A673 (cell line): ENCODE data around the gene CNTN5. TPM values are rescaled to one million over a fixed set of nuclear protein-coding genes. Genes with fewer than 3 reads are reported as not detected.

ENCODE experiments used
- BruUV-seq: library from RNA; stranded (reverse); fragments of 400-500 nt; replicated peaks from 2 replicates; lab custom pipeline; 2021; lab: Mats Ljungman, UMichigan
- CTCF ChIA-PET: fragments of 300-600 bp; sonication (Branson Sonifier 250); formaldehyde crosslinking; loops from one replicate; lab custom pipeline; 2022; ENCODE audit warnings: antibody characterized with exemption; lab: Charles Lee
- POLR2A ChIA-PET: fragments of 300-600 bp; sonication (Branson Sonifier 250); formaldehyde crosslinking; loops from one replicate; lab custom pipeline; 2022; ENCODE audit warnings: antibody characterized with exemption; ENCODE audit not compliant: low non-redundant PET; lab: Charles Lee
- DNase-seq: peaks from one replicate; pipeline ENCODE4 v3.0.0-alpha.2; 2015; ENCODE audit warnings: low spot score
- H3K27ac ChIP-seq: fragments of 200-600 bp; sonication (generic); 2 replicates; pipeline ENCODE4 v1.5.1; 2016; ENCODE audit warnings: mixed run types, low read depth, mild to moderate bottlenecking, mixed read lengths, antibody characterized with exemption, low read length; ENCODE audit not compliant: poor library complexity, severe bottlenecking
- H3K27me3 ChIP-seq: fragments of 200-600 bp; sonication (generic); replicated peaks from 2 replicates; pipeline ENCODE4 v1.6.1; 2017; ENCODE audit warnings: mixed run types, low read depth, mild to moderate bottlenecking, mixed read lengths, antibody characterized with exemption, low read length; ENCODE audit not compliant: insufficient read depth, poor library complexity
- H3K36me3 ChIP-seq: fragments of 200-600 bp; sonication (generic); 2 replicates; pipeline ENCODE4 v1.6.1; 2016; ENCODE audit warnings: mixed run types, mild to moderate bottlenecking, mixed read lengths, antibody characterized with exemption, low read length; ENCODE audit not compliant: insufficient read depth, poor library complexity, severe bottlenecking
- H3K4me1 ChIP-seq: fragments of 200-600 bp; sonication (generic); 2 replicates; pipeline ENCODE4 v1.6.1; 2017; ENCODE audit warnings: mixed run types, mild to moderate bottlenecking, mixed read lengths, antibody characterized with exemption, low read length; ENCODE audit not compliant: insufficient read depth, poor library complexity, severe bottlenecking
- H3K4me3 ChIP-seq: fragments of 200-600 bp; sonication (generic); 2 replicates; pipeline ENCODE4 v1.5.1; 2016; ENCODE audit warnings: low read depth, mixed run types, mild to moderate bottlenecking, mixed read lengths, low read length; ENCODE audit not compliant: poor library complexity, severe bottlenecking
- H3K9me3 ChIP-seq: fragments of 200-600 bp; sonication (generic); 2 replicates; pipeline ENCODE4 v1.6.1; 2016; ENCODE audit warnings: mixed run types, low read depth, mild to moderate bottlenecking, mixed read lengths, antibody characterized with exemption, low read length; ENCODE audit not compliant: poor library complexity, severe bottlenecking
- CTCF ChIP-seq: fragments of 300-800, 200-600 bp; sonication (generic); conservative IDR thresholded peaks from 2 replicates; pipeline ENCODE4 v1.5.1; 2017; ENCODE audit warnings: low read depth, mild to moderate bottlenecking, antibody characterized with exemption, low read length, moderate library complexity, mixed read lengths
- EZH2 ChIP-seq: fragments of 200-600 bp; sonication (generic); IDR thresholded peaks from 2 replicates; pipeline ENCODE4 v1.6.1; 2017; ENCODE audit warnings: borderline replicate concordance, low read depth, mild to moderate bottlenecking, mixed read lengths, antibody characterized with exemption, low read length; ENCODE audit not compliant: poor library complexity, severe bottlenecking
- intact Hi-C: fragments of 100-400 bp; cut with micrococcal nuclease; formaldehyde crosslinking; loops from one replicate; pipeline ENCODE4 v1.10.0; 2022; ENCODE audit not compliant: unreplicated experiment
- total RNA-seq: library from RNA; stranded (reverse); gene quantifications from 2 replicates; pipeline ENCODE4 v1.2.3, GENCODE V29; 2021

Gene CNTN5
- total RNA-seq, 1 experiment from 2014 or later = 0.80 TPM

GRCh38 chr11:100010393-100010792 is 989.6 kb downstream of the CNTN5 start:
- Histone ChIP-seq H3K9me3 (no peaks in the 10 kb centered on the region), H3K27ac (no peak overlapping the region), H3K27me3 (no peaks in the 10 kb centered on the region), H3K4me3 (no peak overlapping the region), H3K36me3 (no peaks in the 10 kb centered on the region), H3K4me1 (no peaks in the 10 kb centered on the region)
- no TSS peak for BruUV-seq
- ChIA-PET POLR2A (no interaction called here), CTCF (no interaction called here)
- TF ChIP-seq CTCF (peak; percentile 58), EZH2 (no peak)
- intact Hi-C loops = no loop called here
- DNase-seq = peak; percentile 66

- Histone ChIP-seq H3K36me3 (no peaks in the 10 kb centered on the region), H3K27ac (no peak overlapping the region), H3K9me3 (no peaks in the 10 kb centered on the region), H3K27me3 (no peaks in the 10 kb centered on the region), H3K4me3 (no peak overlapping the region), H3K4me1 (no peaks in the 10 kb centered on the region)
- BruUV-seq = no TSS peak
- TF ChIP-seq CTCF (no peak), EZH2 (no peak)
- ChIA-PET POLR2A (no interaction called here), CTCF (no interaction called here)
- no peak for DNase-seq
- intact Hi-C loops = no loop called here
Measured at GRCh38 chr11:100011697-100012096, 990.9 kb downstream of the CNTN5 start.

GRCh38 chr11:100013011-100013410 is 992.3 kb downstream of the CNTN5 start:
- no peaks in the 10 kb centered on the region for H3K9me3 ChIP-seq
- DNase-seq = no peak
- TF ChIP-seq EZH2 = no peak
- TF ChIP-seq CTCF = no peak
- no peak overlapping the region for H3K27ac ChIP-seq
- H3K27me3 ChIP-seq = no peaks in the 10 kb centered on the region
- ChIA-PET POLR2A (no interaction called here), CTCF (no interaction called here)
- no peak overlapping the region for H3K4me3 ChIP-seq
- no peaks in the 10 kb centered on the region for H3K4me1 ChIP-seq
- intact Hi-C loops = no loop called here
- H3K36me3 ChIP-seq = no peaks in the 10 kb centered on the region
- no TSS peak for BruUV-seq
